A549 (cell line): Measurements from ENCODE around the gene MLF1. TPM values are rescaled to one million over a fixed set of nuclear protein-coding genes. Genes with fewer than 3 reads are reported as not detected.

Experiments
- ATAC-seq, 2 experiments: fragments of 200-7000 bp in 1 of 2; fragments of >200 bp in 1 of 2; cut with Nextera tagmentation in 1 of 2; cut with Tn5 transposase in 1 of 2; 3 replicates each; pipeline versions ENCODE4 v1.8.0 to v1.9.1; 2018 to 2020; ENCODE audit warnings: mild to moderate bottlenecking in 1 of 2, moderate library complexity in 1 of 2
- CTCF ChIA-PET: fragments of 300-600 bp; sonication (Branson Sonifier 250); formaldehyde crosslinking; extraction: SDS; loops from one replicate; lab custom pipeline; 2021; ENCODE audit warnings: antibody characterized with exemption, inconsistent platforms; lab: Yijun Ruan, JAX
- POLR2A ChIA-PET: fragments of 350-600 bp; formaldehyde crosslinking; extraction: SDS; loops from one replicate; lab custom pipeline; 2021; ENCODE audit warnings: antibody characterized with exemption, inconsistent platforms; lab: Yijun Ruan, JAX
- DNase-seq, 2 experiments: peaks; one replicate each; pipeline versions ENCODE4 v3.0.0 to v3.0.0-alpha.2; 2011 to 2016; ENCODE audit warnings: low read depth in 1 of 2, low spot score in 1 of 2
- FAIRE-seq: peaks from 2 replicates; lab custom pipeline; 2011; peaks lifted over from hg19 to GRCh38; lab: Jason Lieb, UNC
- H3K27ac ChIP-seq, 2 experiments: fragments of >200 bp; sonication (Bioruptor Twin); formaldehyde crosslinking; 3 replicates each; pipeline ENCODE4 v1.5.1; 2016 to 2017
- H3K4me1 ChIP-seq: fragments of >200 bp; sonication (Bioruptor Twin); formaldehyde crosslinking; 3 replicates; pipeline ENCODE4 v1.6.1; 2016
- H3K4me2 ChIP-seq: fragments of >200 bp; sonication (Bioruptor Twin); formaldehyde crosslinking; 3 replicates; pipeline ENCODE4 v1.6.1; 2016
- H3K4me3 ChIP-seq: fragments of >200 bp; sonication (Bioruptor Twin); formaldehyde crosslinking; 3 replicates; pipeline ENCODE4 v1.5.1; 2016
- H3K9me3 ChIP-seq: fragments of >200 bp; sonication (Bioruptor Twin); formaldehyde crosslinking; 3 replicates; pipeline ENCODE4 v1.6.1; 2016
- ATOH8 ChIP-seq: fragments of 250-450 bp; sonication (Bioruptor Pico); IDR thresholded peaks from 2 replicates; pipeline ENCODE4 v1.5.0; 2020; ENCODE audit warnings: low read depth, mild to moderate bottlenecking, moderate library complexity
- BCL3 ChIP-seq: fragments of >200 bp; sonication (Bioruptor Twin); formaldehyde crosslinking; IDR thresholded peaks from 3 replicates; pipeline ENCODE4 v1.6.1; 2016
- CBX2 ChIP-seq: fragments of 200-600 bp; sonication (generic); IDR thresholded peaks from 2 replicates; pipeline ENCODE4 v1.6.1; 2016; ENCODE audit warnings: low read depth, mild to moderate bottlenecking, borderline replicate concordance
- CEBPB ChIP-seq, 2 experiments: fragments of >200 bp in 1 of 2; sonication (Bioruptor Twin) in 1 of 2; formaldehyde crosslinking in 1 of 2; IDR thresholded peaks; 2 replicates each; pipeline ENCODE4 v1.6.1; 2012 to 2016
- CHD2 ChIP-seq: fragments of 150-350 bp; IDR thresholded peaks from 2 replicates; pipeline ENCODE4 v1.6.1; 2014; ENCODE audit warnings: low read length; ENCODE audit not compliant: partially characterized antibody
- EHF ChIP-seq: fragments of 250-450 bp; sonication (Bioruptor Pico); IDR thresholded peaks from 2 replicates; pipeline ENCODE4 v1.5.0; 2020; ENCODE audit warnings: mild to moderate bottlenecking
- FOSB ChIP-seq: fragments of 250-450 bp; sonication (Bioruptor Pico); IDR thresholded peaks from 2 replicates; pipeline ENCODE4 v1.5.0; 2020; ENCODE audit warnings: mild to moderate bottlenecking, moderate library complexity
- FOSL2 ChIP-seq, 2 experiments: fragments of 450-650 bp in 1 of 2; fragments of >200 bp in 1 of 2; sonication (Bioruptor Twin) in 1 of 2; formaldehyde crosslinking; IDR thresholded peaks; 2 replicates each; pipeline versions ENCODE4 v1.5.0 to v1.6.1; 2016 to 2020; ENCODE audit warnings: mild to moderate bottlenecking in 1 of 2, moderate library complexity in 1 of 2
- FOXS1 ChIP-seq: fragments of 250-450 bp; sonication (Bioruptor Pico); IDR thresholded peaks from 2 replicates; pipeline ENCODE4 v1.5.0; 2020; ENCODE audit warnings: mild to moderate bottlenecking, moderate library complexity
- HEYL ChIP-seq: fragments of 250-450 bp; sonication (Bioruptor Pico); IDR thresholded peaks from 2 replicates; pipeline ENCODE4 v1.8.0; 2021; ENCODE audit warnings: mild to moderate bottlenecking, moderate library complexity
- HMGXB4 ChIP-seq: fragments of 250-450 bp; sonication (Bioruptor Pico); IDR thresholded peaks from 2 replicates; pipeline ENCODE4 v1.5.0; 2021; ENCODE audit warnings: mild to moderate bottlenecking, moderate library complexity, borderline replicate concordance
- HOXB13 ChIP-seq: fragments of 250-450 bp; sonication (Bioruptor Pico); IDR thresholded peaks from 2 replicates; pipeline ENCODE4 v1.5.0; 2020; ENCODE audit warnings: low read depth, mild to moderate bottlenecking, moderate library complexity
- HOXB5 ChIP-seq: fragments of 250-450 bp; sonication (Bioruptor Pico); IDR thresholded peaks from 2 replicates; pipeline ENCODE4 v1.5.0; 2020; ENCODE audit warnings: mild to moderate bottlenecking, moderate library complexity
- KDM1A ChIP-seq: fragments of 200-600 bp; sonication (generic); IDR thresholded peaks from 2 replicates; pipeline ENCODE4 v1.6.1; 2016; ENCODE audit warnings: low read depth, mild to moderate bottlenecking
- NFE2L2 ChIP-seq: fragments of 150-350 bp; conservative IDR thresholded peaks from 2 replicates; pipeline ENCODE4 v1.6.1; 2014; ENCODE audit warnings: low read length
- PHF8 ChIP-seq: fragments of 200-600 bp; sonication (generic); IDR thresholded peaks from 2 replicates; pipeline ENCODE4 v1.6.1; 2016; ENCODE audit warnings: low read depth, mild to moderate bottlenecking, antibody characterized with exemption, moderate library complexity, borderline replicate concordance
- POLR2AphosphoS2 ChIP-seq: conservative IDR thresholded peaks from 2 replicates; pipeline ENCODE4 v1.6.1; 2012; ENCODE audit warnings: low read length, improper control_type of control experiment, inconsistent platforms
- REST ChIP-seq: fragments of 200-600 bp; sonication (generic); IDR thresholded peaks from 2 replicates; pipeline ENCODE4 v1.6.1; 2016; ENCODE audit warnings: antibody characterized with exemption, mild to moderate bottlenecking, moderate library complexity
- RFX5 ChIP-seq: fragments of 450-650 bp; IDR thresholded peaks from 2 replicates; pipeline ENCODE4 v1.7.1; 2014; ENCODE audit warnings: antibody characterized with exemption, mild to moderate bottlenecking, moderate library complexity
- RNF2 ChIP-seq: fragments of 200-600 bp; sonication (generic); IDR thresholded peaks from 2 replicates; pipeline ENCODE4 v1.6.1; 2016; ENCODE audit warnings: low read depth, mild to moderate bottlenecking, antibody characterized with exemption, moderate library complexity, borderline replicate concordance
- SMC3 ChIP-seq: fragments of >200 bp; sonication (Bioruptor Twin); formaldehyde crosslinking; IDR thresholded peaks from 3 replicates; pipeline ENCODE4 v1.6.1; 2018; ENCODE audit warnings: inconsistent platforms
- ZC3H11A ChIP-seq: fragments of 450-650 bp; IDR thresholded peaks from 2 replicates; pipeline ENCODE4 v1.6.1; 2014; ENCODE audit warnings: antibody characterized with exemption, mild to moderate bottlenecking
- WGBS: methylation state at CpG from one replicate; pipeline ENCODE4 v1.1.6; 2017; ENCODE audit errors: missing lambda C conversion rate; 5-methylcytosine and 5-hydroxymethylcytosine counted together
- polyA plus RNA-seq, 4 experiments: library from polyadenylated mRNA; depleted of rRNA in 3 of 4; stranded (reverse); fragments of >200 nt; fragmentation: RNase III in 1 of 4; extraction: RNeasy Plus Mini Kit Qiagen cat#74134 plus additional on column Dnase treatment in 1 of 4; gene quantifications; 2 replicates in 3 of 4; 3 replicates in 1 of 4; pipeline ENCODE4 v1.2.3, GENCODE V29; 2011 to 2017

The MLF1 gene
- polyA plus RNA-seq, 2 of the 4 experiments (the other 2 are of a cell fraction): 13.5 to 18.6 TPM

- H3K4me3 ChIP-seq: no peak overlapping the region
- no peaks in the 10 kb centered on the region for H3K4me1 ChIP-seq
- CTCF ChIA-PET: no interaction called here
- DNase-seq (no peak), ATAC-seq (no peak), FAIRE-seq (no peak)
- POLR2A ChIA-PET: no interaction called here
- H3K9me3 ChIP-seq: no peaks in the 10 kb centered on the region
- TF ChIP-seq FOXS1 (no peak), HOXB5 (CRISPR knock-in tag) (no peak), REST (no peak), EHF (CRISPR knock-in tag) (no peak), CHD2 (no peak), POLR2AphosphoS2 (no peak), ATOH8 (no peak), FOSB (CRISPR knock-in tag) (no peak), NFE2L2 (no peak), HMGXB4 (CRISPR knock-in tag) (no peak), FOSL2 (IDR thresholded peaks at IDR 0.05) (no peak), FOSL2 (CRISPR knock-in tag; IDR thresholded peaks at IDR 0.05) (no peak), KDM1A (no peak), HOXB13 (CRISPR knock-in tag) (no peak)
- 80% methylated on average over 2 of the region's 2 CpGs for WGBS
- H3K4me2 ChIP-seq: no peak overlapping the region
- no peak overlapping the region for H3K27ac ChIP-seq
These were observed 29.8 kb downstream of the MLF1 start for GRCh38 chr3:158600787-158601186.

GRCh38 chr3:158602227-158602626 is 31.2 kb downstream of the MLF1 start:
- Histone ChIP-seq H3K4me1 (no peaks in the 10 kb centered on the region), H3K9me3 (no peaks in the 10 kb centered on the region), H3K4me3 (no peak overlapping the region)
- no peak for DNase-seq
- ChIA-PET POLR2A (no interaction called here), CTCF (interaction anchor here (0.7 kb wide), 1 partner anchor 42 kb away, joined by 3 read pairs; no protein-coding TSS in a partner anchor)
- TF ChIP-seq ZC3H11A (no peak), PHF8 (no peak), SMC3 (no peak), RFX5 (no peak), CBX2 (no peak), HEYL (CRISPR knock-in tag) (no peak), BCL3 (no peak), RNF2 (no peak), CEBPB (IDR thresholded peaks at IDR 0.05) (no peak)
- TF ChIP-seq, all 56 proteins: peak for 0
- ATAC-seq (no peak), FAIRE-seq (no peak)
- Histone ChIP-seq H3K27ac (no peak overlapping the region), H3K4me2 (no peak overlapping the region)
